Glomerular visceral epithelial cell (primary cell): ENCODE results near the gene TMEM82.
A peak's percentile ranks its signal among the peaks of the same experiment; 100 is the strongest.

Experiments used
- DNase-seq: peaks from one replicate; pipeline ENCODE4 v3.0.0-alpha.2; 2016; ENCODE audit errors: extremely low spot score

TMEM82 gene

GRCh38 chr1:15736038-15736891 is 6.0 kb upstream of the TMEM82 start, which contains the start of gene SLC25A34:
Gene SLC25A34 (plus strand): TSS chr1:15736258. CDS start chr1:15736486, 228 bp downstream.
- DNase-seq, result no peak

GRCh38 chr1:15736892-15737261 is 5.4 kb upstream of the TMEM82 start:
- no peak for DNase-seq

GRCh38 chr1:15737324-15738319 is 4.7 kb upstream of the TMEM82 start:
- DNase-seq, result no peak

GRCh38 chr1:15738416-15739113 is 3.7 kb upstream of the TMEM82 start:
- no peak for DNase-seq

GRCh38 chr1:15739259-15739658 is 3.0 kb upstream of the TMEM82 start:
- no peak for DNase-seq

- DNase-seq, result no peak
Observed at GRCh38 chr1:15739745-15740144, 2.6 kb upstream of the TMEM82 start.

- DNase-seq, result peak; percentile 81
Observed at GRCh38 chr1:15740924-15741850, 1.1 kb upstream of the TMEM82 start.

GRCh38 chr1:15744122-15744679 is 1.9 kb downstream of the TMEM82 start:
- DNase-seq, result no peak

GRCh38 chr1:15747378-15747777 is 5.1 kb downstream of the TMEM82 start:
- no peak for DNase-seq

GRCh38 chr1:15748264-15748663 is 6.0 kb downstream of the TMEM82 start:
- DNase-seq, result no peak

GRCh38 chr1:15748690-15749398 is 6.5 kb downstream of the TMEM82 start:
- DNase-seq, result no peak

- no peak for DNase-seq
Observed at GRCh38 chr1:15749399-15750291, 7.3 kb downstream of the TMEM82 start.

- DNase-seq, result no peak
Observed at GRCh38 chr1:15750924-15751323, 8.6 kb downstream of the TMEM82 start.

- no peak for DNase-seq
Observed at GRCh38 chr1:15751717-15752116, 9.4 kb downstream of the TMEM82 start.

- no peak for DNase-seq
Observed at GRCh38 chr1:15753776-15754175, 11.5 kb downstream of the TMEM82 start.

GRCh38 chr1:15755021-15755645 is 12.8 kb downstream of the TMEM82 start:
- no peak for DNase-seq

GRCh38 chr1:15755646-15756040 is 13.3 kb downstream of the TMEM82 start:
- DNase-seq, result no peak
